B cell (primary cell): ENCODE measurements around the gene P2RX2.

ENCODE experiments used
- EZH2 ChIP-seq: IDR thresholded peaks from 2 replicates; pipeline ENCODE4 v1.6.1; 2012; ENCODE audit warnings: borderline replicate concordance, low read depth, mild to moderate bottlenecking, moderate library complexity, low read length; ENCODE audit not compliant: insufficient read depth, poor library complexity, severe bottlenecking
- TF ChIP-seq, protein P1 (sequence below): fragments of 200-600 bp; IDR thresholded peaks from one replicate; pipeline ENCODE4 v1.8.0; 2022; ENCODE audit warnings: antibody characterized with exemption, mild to moderate bottlenecking

DNA sequence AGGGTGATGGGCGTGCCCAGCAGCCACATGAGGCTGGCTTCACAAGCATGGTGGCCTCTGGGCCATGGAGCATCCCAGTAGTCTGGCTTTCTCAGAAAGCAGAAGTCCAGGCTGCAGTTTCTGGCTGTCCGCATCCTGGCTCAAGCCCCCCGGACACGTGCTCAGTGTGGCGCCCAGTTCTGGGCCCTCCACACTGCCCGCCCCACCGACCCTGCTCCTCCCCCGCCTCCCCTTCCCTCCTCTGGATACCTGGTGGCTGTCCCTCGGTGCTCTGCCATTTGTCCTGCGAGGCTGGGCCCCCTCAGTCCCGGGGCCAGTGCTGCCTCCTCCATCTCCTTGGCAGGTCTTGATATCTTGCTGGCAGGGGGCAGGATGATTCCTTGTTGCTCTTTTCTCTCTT, 39.8 kb upstream of the P2RX2 start:
- TF ChIP-seq, protein P1, sequence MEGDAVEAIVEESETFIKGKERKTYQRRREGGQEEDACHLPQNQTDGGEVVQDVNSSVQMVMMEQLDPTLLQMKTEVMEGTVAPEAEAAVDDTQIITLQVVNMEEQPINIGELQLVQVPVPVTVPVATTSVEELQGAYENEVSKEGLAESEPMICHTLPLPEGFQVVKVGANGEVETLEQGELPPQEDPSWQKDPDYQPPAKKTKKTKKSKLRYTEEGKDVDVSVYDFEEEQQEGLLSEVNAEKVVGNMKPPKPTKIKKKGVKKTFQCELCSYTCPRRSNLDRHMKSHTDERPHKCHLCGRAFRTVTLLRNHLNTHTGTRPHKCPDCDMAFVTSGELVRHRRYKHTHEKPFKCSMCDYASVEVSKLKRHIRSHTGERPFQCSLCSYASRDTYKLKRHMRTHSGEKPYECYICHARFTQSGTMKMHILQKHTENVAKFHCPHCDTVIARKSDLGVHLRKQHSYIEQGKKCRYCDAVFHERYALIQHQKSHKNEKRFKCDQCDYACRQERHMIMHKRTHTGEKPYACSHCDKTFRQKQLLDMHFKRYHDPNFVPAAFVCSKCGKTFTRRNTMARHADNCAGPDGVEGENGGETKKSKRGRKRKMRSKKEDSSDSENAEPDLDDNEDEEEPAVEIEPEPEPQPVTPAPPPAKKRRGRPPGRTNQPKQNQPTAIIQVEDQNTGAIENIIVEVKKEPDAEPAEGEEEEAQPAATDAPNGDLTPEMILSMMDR = no peak
- TF ChIP-seq EZH2 = no peak
